ENCODE results near the gene DNAJB13.

Gene DNAJB13

DNA sequence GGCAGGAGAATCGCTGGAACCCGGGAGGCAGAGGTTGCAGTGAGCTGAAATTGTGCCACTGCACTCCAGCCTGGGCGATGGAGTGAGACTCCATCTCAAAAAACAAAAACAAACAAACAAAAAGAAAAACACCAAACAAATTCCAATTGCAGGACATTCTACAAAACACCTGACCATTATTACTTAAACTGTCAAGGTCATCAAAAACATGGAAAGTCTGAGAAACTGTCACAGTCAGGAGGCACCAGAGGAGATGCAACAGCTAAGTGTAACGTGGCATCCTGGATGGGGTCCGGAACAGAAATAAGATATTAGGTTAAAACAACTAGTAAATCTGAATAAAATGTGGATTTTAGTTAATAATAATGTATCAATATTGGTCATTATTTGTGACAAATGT lies 914 bp upstream of the DNAJB13 start:
- TF ChIP-seq, protein P1, sequence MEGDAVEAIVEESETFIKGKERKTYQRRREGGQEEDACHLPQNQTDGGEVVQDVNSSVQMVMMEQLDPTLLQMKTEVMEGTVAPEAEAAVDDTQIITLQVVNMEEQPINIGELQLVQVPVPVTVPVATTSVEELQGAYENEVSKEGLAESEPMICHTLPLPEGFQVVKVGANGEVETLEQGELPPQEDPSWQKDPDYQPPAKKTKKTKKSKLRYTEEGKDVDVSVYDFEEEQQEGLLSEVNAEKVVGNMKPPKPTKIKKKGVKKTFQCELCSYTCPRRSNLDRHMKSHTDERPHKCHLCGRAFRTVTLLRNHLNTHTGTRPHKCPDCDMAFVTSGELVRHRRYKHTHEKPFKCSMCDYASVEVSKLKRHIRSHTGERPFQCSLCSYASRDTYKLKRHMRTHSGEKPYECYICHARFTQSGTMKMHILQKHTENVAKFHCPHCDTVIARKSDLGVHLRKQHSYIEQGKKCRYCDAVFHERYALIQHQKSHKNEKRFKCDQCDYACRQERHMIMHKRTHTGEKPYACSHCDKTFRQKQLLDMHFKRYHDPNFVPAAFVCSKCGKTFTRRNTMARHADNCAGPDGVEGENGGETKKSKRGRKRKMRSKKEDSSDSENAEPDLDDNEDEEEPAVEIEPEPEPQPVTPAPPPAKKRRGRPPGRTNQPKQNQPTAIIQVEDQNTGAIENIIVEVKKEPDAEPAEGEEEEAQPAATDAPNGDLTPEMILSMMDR (IDR thresholded peaks at IDR 0.05), result no peak
- Histone ChIP-seq H3K27ac (no peak overlapping the region), H3K4me3 (no peak overlapping the region)
- no peak for DNase-seq (ENCODE audit: low spot score)

DNA sequence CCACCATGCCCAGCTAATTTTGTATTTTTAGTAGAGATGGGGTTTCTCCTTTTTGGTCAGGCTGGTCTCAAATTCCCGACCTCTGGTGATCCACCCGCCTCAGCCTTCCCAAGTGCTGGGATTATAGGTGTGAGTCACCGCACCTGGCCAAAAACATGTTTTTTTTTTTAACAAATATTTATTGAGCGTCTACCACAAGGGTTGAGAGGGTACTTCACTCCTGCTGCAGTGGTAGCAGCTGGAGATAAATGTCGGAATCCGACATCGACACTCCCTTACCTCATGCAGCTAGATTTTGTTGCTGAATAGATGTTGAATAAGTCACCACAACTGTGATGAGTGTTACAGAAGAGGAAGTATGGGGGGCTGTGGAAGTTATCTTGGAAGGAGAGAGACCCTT lies 971 bp downstream of the DNAJB13 start:
- Histone ChIP-seq H3K27ac (no peak overlapping the region), H3K4me3 (no peak overlapping the region)
- TF ChIP-seq, protein P1 (IDR thresholded peaks at IDR 0.05), result no peak
- no peak for DNase-seq (ENCODE audit: low spot score)

DNA sequence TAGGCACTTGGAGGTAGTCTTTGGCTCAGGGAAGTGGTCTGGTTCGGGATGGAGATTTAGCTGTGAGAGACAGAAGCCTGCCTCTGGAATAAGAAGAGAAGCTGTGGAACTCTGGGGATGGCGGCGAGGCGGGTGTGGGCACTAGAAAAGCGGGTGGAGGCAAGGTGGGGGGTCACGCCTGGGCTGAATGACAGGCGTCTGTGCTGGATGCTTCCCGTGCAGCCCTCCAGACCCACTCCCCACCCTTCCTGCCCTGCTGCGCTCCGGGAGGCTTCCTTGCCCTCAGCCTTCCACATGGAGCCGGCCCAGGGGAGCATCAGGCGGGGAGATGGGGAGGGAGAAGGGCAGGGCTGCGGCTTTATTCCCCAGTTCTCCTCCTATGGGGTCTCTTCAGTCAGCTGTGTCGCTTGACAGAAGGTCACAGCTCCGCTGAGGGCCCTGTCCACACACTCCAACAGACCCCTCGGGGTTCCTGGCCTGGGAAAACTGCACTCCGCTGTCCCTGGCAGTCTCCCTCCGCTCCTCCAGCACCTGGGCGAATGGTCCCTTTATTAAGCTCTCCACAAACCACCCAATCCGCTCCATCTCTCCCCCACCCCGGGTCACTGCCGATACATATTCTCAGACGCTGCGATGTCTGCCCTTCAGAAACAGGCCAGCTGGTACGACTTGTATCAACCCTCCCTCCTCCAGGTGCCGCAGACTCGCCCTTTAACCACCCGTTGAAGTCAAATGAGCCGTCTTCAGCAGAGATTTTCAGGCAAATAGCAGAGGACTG lies 6.2 kb downstream of the DNAJB13 start:
- TF ChIP-seq, protein P1 (IDR thresholded peaks at IDR 0.05), result no peak
- no peak for DNase-seq (ENCODE audit: low spot score)
- H3K4me3 ChIP-seq, result no peak overlapping the region

DNA sequence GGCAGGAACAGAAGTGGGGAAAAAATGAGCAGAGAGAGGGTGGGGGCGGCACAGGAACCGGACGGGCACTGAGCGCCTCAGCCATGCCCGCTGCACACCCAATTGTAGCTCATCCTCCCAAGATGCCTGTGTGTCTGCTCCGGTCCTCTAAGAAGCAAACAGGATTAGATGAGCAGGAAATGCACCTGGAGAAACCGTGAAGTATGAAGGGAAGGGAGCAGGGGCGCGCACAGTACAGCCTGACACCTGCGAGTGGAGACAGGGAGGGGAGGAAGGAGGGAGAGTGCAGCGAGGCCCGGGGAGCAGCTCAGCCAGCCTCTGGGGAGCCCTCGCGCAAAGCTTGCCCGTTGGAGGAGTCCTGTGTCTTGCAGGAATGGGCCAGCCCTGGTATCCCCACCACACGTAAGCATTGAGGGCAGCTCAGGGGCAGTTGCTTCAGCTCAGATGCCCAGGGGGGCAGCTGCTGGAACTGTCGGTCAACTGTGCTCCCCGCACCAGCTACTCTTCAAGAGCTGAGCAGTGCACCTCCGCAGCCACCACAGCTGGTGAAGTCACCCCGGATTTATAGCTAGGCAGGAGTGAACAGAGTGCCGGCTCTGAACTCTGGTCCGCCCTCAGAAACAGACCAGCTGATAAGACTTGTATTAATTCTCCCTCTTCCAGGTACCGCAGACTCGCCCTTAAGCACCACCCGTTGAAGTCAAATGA lies 7.0 kb downstream of the DNAJB13 start:
- no peak overlapping the region for H3K27ac ChIP-seq
- H3K4me3 ChIP-seq, result no peak overlapping the region
- TF ChIP-seq, protein P1 (IDR thresholded peaks at IDR 0.05), result no peak
- no peak for DNase-seq (ENCODE audit: low spot score)

More for the DNA sequence above, 6.2 kb downstream of the DNAJB13 start:
- H3K27ac ChIP-seq, result no peak overlapping the region

DNA sequence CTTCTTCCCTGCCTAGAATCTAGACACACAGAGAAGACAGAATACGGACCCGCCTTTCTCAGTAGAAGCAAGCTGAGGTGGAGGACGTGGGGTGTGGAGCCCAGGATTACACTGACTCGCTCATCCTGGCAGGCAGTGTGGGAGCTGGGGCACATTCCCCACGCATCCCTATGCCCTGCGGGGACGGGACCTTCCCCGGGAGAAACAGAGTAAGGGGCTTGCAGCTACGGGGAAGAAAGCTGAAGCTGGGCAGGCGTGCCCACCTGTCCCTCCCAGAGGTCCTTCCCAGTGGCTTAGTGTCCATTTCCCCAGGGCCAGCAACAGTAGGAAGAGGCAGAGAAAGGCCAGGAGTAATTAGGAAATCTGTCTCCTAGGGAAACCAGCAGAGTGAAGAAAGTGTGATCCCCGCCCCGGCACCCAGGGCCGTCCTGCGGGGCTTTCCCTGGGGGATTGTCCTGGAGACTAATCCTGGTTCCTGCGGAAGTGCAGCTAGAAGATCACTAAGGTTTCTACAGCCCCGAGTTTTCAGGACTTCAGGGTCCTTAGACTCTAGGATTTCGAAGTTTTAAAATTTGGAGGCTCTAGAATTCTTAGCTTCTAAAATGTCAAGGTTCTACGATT lies 7.8 kb downstream of the DNAJB13 start:
- TF ChIP-seq, protein P1 (IDR thresholded peaks at IDR 0.05), result no peak
- H3K4me3 ChIP-seq, result no peak overlapping the region
- DNase-seq (ENCODE audit: low spot score), result no peak
- no peak overlapping the region for H3K27ac ChIP-seq

DNA sequence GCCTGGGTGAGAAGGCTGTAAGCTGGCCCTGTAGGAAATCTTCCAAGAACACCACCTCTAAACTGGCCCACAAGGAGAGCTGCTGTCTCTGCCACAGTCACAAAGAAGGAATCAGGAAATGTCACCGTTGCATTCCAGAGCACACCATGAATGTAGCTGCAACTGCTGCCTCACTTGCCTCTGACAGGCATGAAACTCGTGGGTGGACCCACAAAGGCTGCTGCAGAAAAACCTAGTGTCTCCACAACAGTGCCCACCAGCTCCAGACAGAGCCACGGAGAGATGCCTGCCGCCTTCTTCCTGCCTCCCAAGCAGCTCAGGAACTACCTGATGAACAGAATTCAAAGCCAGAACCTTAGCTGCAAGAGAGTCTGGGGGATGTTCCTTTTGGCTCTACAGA lies 10.5 kb downstream of the DNAJB13 start:
- TF ChIP-seq, protein P1 (IDR thresholded peaks at IDR 0.05), result no peak
- no peak for DNase-seq (ENCODE audit: low spot score)
- Histone ChIP-seq H3K4me3 (no peak overlapping the region), H3K27ac (no peak overlapping the region)

All from coronary artery (tissue), 2 donors.